Uterus (tissue), 4 donors: ENCODE measurements around the gene ASPSCR1. TPM values are rescaled to one million over a fixed set of nuclear protein-coding genes. Genes with fewer than 3 reads are reported as not detected.
"Not testable (repeated sequence)": the region's sequence is repeated elsewhere in the genome, so short reads cannot be mapped to it uniquely, and the experiment has no call there.

Experiments used
- DNase-seq, 2 donors: peaks; one replicate each; pipeline ENCODE4 v3.0.0-alpha.2; 2019 to 2020
- H3K27ac ChIP-seq, 2 donors: fragments of 200-600 bp; sonication (generic); 1 replicate in 1 of 2; 2 replicates in 1 of 2; pipeline ENCODE4 v1.5.1; 2016 to 2018
- H3K27me3 ChIP-seq, 2 donors: fragments of 200-600 bp; sonication (generic); one replicate each; pipeline ENCODE4 v1.5.1; 2018 to 2019; ENCODE audit warnings: control low read depth in 1 of 2
- H3K36me3 ChIP-seq, 2 donors: fragments of 200-600 bp; sonication (generic); one replicate each; pipeline ENCODE4 v1.5.1; 2019; ENCODE audit warnings: control low read depth in 1 of 2
- H3K4me1 ChIP-seq, 2 donors: fragments of 200-600 bp; sonication (generic); one replicate each; pipeline ENCODE4 v1.5.1; 2018 to 2019; ENCODE audit warnings: control low read depth in 1 of 2
- H3K4me3 ChIP-seq, 2 donors: fragments of 200-600 bp; sonication (generic); 1 replicate in 1 of 2; 2 replicates in 1 of 2; pipeline ENCODE4 v1.5.1; 2018 to 2019; ENCODE audit warnings: mild to moderate bottlenecking in 1 of 2
- H3K9me3 ChIP-seq, 2 donors: fragments of 200-600 bp; sonication (generic); one replicate each; pipeline ENCODE4 v1.5.1; 2019; ENCODE audit warnings: control low read depth in 1 of 2
- CTCF ChIP-seq, 4 experiments: fragments of 200-600 bp in 2 of 4; fragments of 450-650 bp in 2 of 4; sonication (generic) in 2 of 4; IDR thresholded peaks; one replicate each; pipeline ENCODE4 v1.5.1; 2016 to 2019; ENCODE audit warnings: antibody characterized with exemption in 4 of 4, mild to moderate bottlenecking in 2 of 4, moderate library complexity in 1 of 4
- POLR2A ChIP-seq, 2 donors: fragments of 450-650 bp; IDR thresholded peaks; one replicate each; pipeline ENCODE4 v1.6.1; 2016; ENCODE audit warnings: antibody characterized with exemption in 2 of 2, mild to moderate bottlenecking in 1 of 2, moderate library complexity in 1 of 2
- intact Hi-C: fragments of 100-400 bp; cut with DNase I; formaldehyde crosslinking; loops from one replicate; pipeline ENCODE4 v1.15.1; 2023; ENCODE audit warnings: low total_unique reads
- total RNA-seq, 4 donors: library from RNA; depleted of rRNA in 3 of 4; stranded (reverse); fragments of >200 nt in 3 of 4; gene quantifications; one replicate each; pipeline versions ENCODE4 v1.1.0 to v1.2.4, GENCODE V29; 2014 to 2023
- donor health status: DM: yes; HTN: yes; CAD: no.

The ASPSCR1 gene
- total RNA-seq, 4 donors from 2014 or later, result 3.5 to 34.2 (median 13.6) TPM

GRCh38 chr17:81947189-81947588, 30.2 kb upstream of the ASPSCR1 start, which contains the start of gene MYADML2:
MYADML2 (minus strand) TSS chr17:81947233; CDS start chr17:81941741, 5,492 bp downstream.
- no peak within 1 kb of the TSS for H3K4me3 ChIP-seq
- no peaks in the 10 kb centered on the region for H3K36me3 ChIP-seq
- intact Hi-C loops, result no loop called here
- DNase-seq, result no peak
- H3K27me3 ChIP-seq, result no peaks in the 10 kb centered on the region
- TF ChIP-seq CTCF (IDR thresholded peaks at IDR 0.05) (no peak), POLR2A (IDR thresholded peaks at IDR 0.05) (no peak)
- H3K4me1 ChIP-seq, result no peaks in the 10 kb centered on the region
- no peak within 1 kb of the TSS for H3K27ac ChIP-seq
- H3K9me3 ChIP-seq, result no peaks in the 10 kb centered on the region

GRCh38 chr17:81948635-81949378, 28.6 kb upstream of the ASPSCR1 start:
- Histone ChIP-seq H3K9me3 (no peaks in the 10 kb centered on the region), H3K27ac (no peak overlapping the region), H3K36me3 (no peaks in the 10 kb centered on the region), H3K4me3 (no peak overlapping the region), H3K4me1 (no peaks in the 10 kb centered on the region), H3K27me3 (no peaks in the 10 kb centered on the region)
- intact Hi-C loops, result no loop called here
- TF ChIP-seq POLR2A (IDR thresholded peaks at IDR 0.05) (no peak), CTCF (IDR thresholded peaks at IDR 0.05) (no peak)
- DNase-seq, result no peak

GRCh38 chr17:81950501-81950900, 26.9 kb upstream of the ASPSCR1 start:
- H3K36me3 ChIP-seq, result no peaks in the 10 kb centered on the region
- no peak overlapping the region for H3K4me3 ChIP-seq
- H3K27me3 ChIP-seq, result no peaks in the 10 kb centered on the region
- H3K27ac ChIP-seq, result no peak overlapping the region
- H3K9me3 ChIP-seq, result no peaks in the 10 kb centered on the region
- TF ChIP-seq CTCF (IDR thresholded peaks at IDR 0.05), result no peak
- no peak for TF ChIP-seq POLR2A (IDR thresholded peaks at IDR 0.05)
- no peak for DNase-seq
- H3K4me1 ChIP-seq, result no peaks in the 10 kb centered on the region
- intact Hi-C loops, result no loop called here

GRCh38 chr17:81951785-81952684, 25.4 kb upstream of the ASPSCR1 start:
- H3K27ac ChIP-seq, result no peak overlapping the region
- TF ChIP-seq POLR2A (IDR thresholded peaks at IDR 0.05) (no peak), CTCF (IDR thresholded peaks at IDR 0.05) (no peak)
- intact Hi-C loops, result no loop called here
- no peaks in the 10 kb centered on the region for H3K4me1 ChIP-seq
- H3K27me3 ChIP-seq, result no peaks in the 10 kb centered on the region
- no peak for DNase-seq
- no peak overlapping the region for H3K4me3 ChIP-seq
- no peaks in the 10 kb centered on the region for H3K9me3 ChIP-seq
- no peaks in the 10 kb centered on the region for H3K36me3 ChIP-seq

- Histone ChIP-seq H3K27me3 (peaks cover 0 to 2% of the 10 kb centered on the region in 2 donors), H3K27ac (no peak overlapping the region), H3K36me3 (no peaks in the 10 kb centered on the region), H3K9me3 (no peaks in the 10 kb centered on the region), H3K4me1 (no peaks in the 10 kb centered on the region), H3K4me3 (no peak overlapping the region)
- DNase-seq, result no peak
- no peak for TF ChIP-seq POLR2A (IDR thresholded peaks at IDR 0.05)
- TF ChIP-seq CTCF (IDR thresholded peaks at IDR 0.05), result no peak
- intact Hi-C loops, result no loop called here
Observed at GRCh38 chr17:81952792-81953228, 24.6 kb upstream of the ASPSCR1 start.

GRCh38 chr17:81953443-81953842, 24.0 kb upstream of the ASPSCR1 start:
- H3K4me1 ChIP-seq, H3K27ac ChIP-seq, DNase-seq, intact Hi-C loops, H3K36me3 ChIP-seq, H3K9me3 ChIP-seq, H3K4me3 ChIP-seq, H3K27me3 ChIP-seq: not testable (repeated sequence)
